GM12878 (cell line): Measurements from ENCODE around the gene PIP5K1A.

Experiments used
- JUND ChIP-seq: IDR thresholded peaks from 2 replicates; pipeline ENCODE4 v1.6.1; 2012; ENCODE audit warnings: low read depth, mild to moderate bottlenecking, low read length, improper control_type of control experiment, moderate library complexity
- MEF2A ChIP-seq: IDR thresholded peaks from 2 replicates; pipeline ENCODE4 v1.6.1; 2011; ENCODE audit warnings: low read depth, mild to moderate bottlenecking, low read length, moderate library complexity; ENCODE audit not compliant: insufficient read depth
- MXI1 ChIP-seq: fragments of 150-350 bp; IDR thresholded peaks from 2 replicates; pipeline ENCODE4 v1.6.1; 2011; ENCODE audit warnings: low read depth, mild to moderate bottlenecking, inconsistent platforms, low read length, improper control_type of control experiment
- RAD21 ChIP-seq: IDR thresholded peaks from 2 replicates; pipeline ENCODE4 v1.6.1; 2011; ENCODE audit warnings: mild to moderate bottlenecking, low read depth, low read length, moderate library complexity; ENCODE audit not compliant: insufficient read depth
- TAF1 ChIP-seq: IDR thresholded peaks from 2 replicates; pipeline ENCODE4 v1.6.1; 2011; ENCODE audit warnings: mild to moderate bottlenecking, low read depth, low read length, borderline replicate concordance
- TF ChIP-seq, protein P1 (sequence below): fragments of 450-650 bp; IDR thresholded peaks from 2 replicates; pipeline ENCODE4 v1.6.1; 2018; ENCODE audit warnings: mild to moderate bottlenecking, low read depth, moderate library complexity; ENCODE audit not compliant: partially characterized antibody

DNA sequence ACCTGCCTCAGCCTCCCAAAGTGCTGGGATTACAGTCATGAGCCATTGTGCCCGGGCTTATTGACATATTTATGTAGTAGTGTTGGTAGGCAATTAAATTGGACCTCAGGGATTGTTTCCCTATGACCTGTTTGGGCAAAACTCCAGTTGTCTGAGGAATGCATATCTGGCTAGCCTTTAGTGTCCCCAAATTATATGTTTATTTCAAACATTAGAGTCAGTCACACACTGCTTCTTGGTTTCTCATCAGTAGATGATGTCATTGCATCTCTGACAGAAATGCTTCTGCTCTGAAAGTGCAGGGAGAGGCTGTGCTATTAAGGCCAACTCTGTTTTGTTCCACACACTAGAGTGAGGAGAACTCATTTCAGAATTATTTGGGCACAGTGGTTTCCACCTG is 12.5 kb downstream of the PIP5K1A start:
- TF ChIP-seq RAD21: no peak
- TF ChIP-seq MXI1: no peak
- no peak for TF ChIP-seq MEF2A
- TF ChIP-seq JUND: no peak
- TF ChIP-seq TAF1: no peak
- TF ChIP-seq, protein P1, sequence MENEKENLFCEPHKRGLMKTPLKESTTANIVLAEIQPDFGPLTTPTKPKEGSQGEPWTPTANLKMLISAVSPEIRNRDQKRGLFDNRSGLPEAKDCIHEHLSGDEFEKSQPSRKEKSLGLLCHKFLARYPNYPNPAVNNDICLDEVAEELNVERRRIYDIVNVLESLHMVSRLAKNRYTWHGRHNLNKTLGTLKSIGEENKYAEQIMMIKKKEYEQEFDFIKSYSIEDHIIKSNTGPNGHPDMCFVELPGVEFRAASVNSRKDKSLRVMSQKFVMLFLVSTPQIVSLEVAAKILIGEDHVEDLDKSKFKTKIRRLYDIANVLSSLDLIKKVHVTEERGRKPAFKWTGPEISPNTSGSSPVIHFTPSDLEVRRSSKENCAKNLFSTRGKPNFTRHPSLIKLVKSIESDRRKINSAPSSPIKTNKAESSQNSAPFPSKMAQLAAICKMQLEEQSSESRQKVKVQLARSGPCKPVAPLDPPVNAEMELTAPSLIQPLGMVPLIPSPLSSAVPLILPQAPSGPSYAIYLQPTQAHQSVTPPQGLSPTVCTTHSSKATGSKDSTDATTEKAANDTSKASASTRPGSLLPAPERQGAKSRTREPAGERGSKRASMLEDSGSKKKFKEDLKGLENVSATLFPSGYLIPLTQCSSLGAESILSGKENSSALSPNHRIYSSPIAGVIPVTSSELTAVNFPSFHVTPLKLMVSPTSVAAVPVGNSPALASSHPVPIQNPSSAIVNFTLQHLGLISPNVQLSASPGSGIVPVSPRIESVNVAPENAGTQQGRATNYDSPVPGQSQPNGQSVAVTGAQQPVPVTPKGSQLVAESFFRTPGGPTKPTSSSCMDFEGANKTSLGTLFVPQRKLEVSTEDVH: no peak
